Activated gamma-delta T cell treated with anti-CD3 and anti-CD28 coated beads, Interleukin-2, amount 50 U/mL, for 16 hours (primary cell): ENCODE results near the gene DPM3.
"Not testable (repeated sequence)": the region's sequence is repeated elsewhere in the genome, so short reads cannot be mapped to it uniquely, and the experiment has no call there.

Experiments used
- DNase-seq: peaks from one replicate; pipeline ENCODE4 v3.0.0-alpha.2; 2020; ENCODE audit warnings: low read depth

The DPM3 gene, protein sequence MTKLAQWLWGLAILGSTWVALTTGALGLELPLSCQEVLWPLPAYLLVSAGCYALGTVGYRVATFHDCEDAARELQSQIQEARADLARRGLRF

DNA sequence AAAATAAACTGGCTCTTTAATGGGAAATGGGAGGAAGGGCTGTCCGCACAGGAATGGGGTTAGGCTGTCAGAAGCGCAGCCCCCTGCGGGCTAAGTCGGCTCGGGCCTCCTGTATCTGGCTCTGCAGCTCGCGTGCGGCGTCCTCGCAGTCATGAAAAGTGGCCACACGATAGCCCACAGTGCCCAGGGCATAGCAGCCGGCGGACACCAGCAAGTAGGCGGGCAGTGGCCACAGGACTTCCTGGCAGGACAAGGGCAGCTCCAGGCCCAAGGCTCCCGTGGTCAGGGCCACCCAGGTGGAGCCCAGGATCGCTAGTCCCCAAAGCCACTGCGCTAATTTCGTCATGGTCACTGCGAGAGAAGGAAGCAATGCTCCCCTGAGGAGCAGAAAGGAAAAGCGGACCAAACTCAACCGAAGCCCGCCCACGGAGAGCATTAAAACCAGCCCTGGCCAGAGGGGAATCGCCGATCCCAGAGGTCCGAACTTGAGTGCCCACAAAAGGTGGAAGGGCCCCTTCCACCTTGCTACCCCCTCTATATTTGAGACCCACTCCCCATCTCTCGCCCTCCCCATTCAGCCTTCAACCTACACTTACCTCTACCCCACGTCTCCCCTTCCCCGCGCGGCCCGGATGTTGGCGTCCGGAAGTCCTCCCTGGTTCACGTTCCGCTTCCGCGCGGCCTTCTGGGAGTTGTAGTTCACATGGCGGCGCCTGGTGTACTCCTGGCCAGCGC, at the start of gene DPM3:
TSS of gene DPM3 (minus strand) at position 637 of the 735 bp plus-strand sequence. CDS start at position 346, 291 bp downstream.
- DNase-seq: peak; percentile 80

DNA sequence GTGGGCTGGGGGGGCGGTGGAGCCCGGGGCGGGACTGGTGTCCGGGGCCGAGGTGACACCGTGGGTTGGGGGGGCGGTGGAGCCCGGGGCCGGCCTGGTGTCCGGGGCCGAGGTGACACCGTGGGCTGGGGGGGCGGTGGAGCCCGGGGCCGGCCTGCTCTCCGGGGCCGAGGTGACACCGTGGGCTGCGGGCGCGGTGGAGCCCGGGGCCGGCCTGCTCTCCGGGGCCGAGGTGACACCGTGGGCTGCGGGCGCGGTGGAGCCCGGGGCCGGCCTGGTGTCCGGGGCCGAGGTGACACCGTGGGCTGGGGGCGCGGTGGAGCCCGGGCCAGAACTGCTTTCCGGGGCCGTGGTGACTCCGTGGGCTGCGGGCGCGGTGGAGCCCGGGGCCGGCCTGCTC, 49.6 kb upstream of the DPM3 start:
- DNase-seq: not testable (repeated sequence)

DNA sequence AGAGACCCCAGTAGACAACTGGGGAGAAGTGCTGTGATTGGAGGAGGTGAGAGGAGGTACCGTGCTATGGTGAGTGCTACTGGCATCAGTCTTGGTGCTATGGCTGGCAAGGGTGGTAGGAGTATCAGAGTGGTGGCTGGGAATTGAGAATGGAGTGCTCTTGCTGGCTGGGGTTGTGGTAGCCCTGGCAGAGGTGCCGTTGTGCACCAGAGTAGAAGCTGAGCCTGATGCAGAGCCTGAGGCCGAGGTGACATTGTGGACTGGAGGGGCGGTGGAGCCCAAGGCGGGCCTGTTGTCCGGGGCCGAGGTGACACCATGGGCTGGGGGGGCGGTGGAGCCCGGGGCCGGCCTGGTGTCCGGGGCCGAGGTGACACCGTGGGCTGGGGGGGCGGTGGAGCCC, 47.9 kb upstream of the DPM3 start:
- no peak for DNase-seq

DNA sequence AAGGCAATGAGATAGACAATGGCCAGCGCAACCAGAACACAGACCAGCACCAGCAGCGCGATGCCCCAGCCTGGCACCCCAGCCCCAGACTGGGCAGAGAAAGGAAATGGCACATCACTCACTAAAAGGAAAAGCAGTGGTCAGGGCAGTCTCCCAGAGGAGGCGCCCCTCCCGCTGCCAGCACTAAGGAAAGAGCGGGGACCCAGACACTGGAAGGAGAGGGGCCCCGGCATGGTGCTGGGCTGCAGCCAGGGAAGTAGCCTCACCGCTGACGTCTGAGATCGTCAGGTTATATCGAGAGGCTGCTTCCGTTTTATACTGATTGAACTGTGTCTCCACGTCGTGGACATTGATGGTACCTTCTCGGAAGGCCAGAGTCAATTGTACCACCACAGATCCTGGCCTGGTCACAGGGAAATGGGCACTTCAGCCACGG, 47.1 kb upstream of the DPM3 start:
- no peak for DNase-seq

DNA sequence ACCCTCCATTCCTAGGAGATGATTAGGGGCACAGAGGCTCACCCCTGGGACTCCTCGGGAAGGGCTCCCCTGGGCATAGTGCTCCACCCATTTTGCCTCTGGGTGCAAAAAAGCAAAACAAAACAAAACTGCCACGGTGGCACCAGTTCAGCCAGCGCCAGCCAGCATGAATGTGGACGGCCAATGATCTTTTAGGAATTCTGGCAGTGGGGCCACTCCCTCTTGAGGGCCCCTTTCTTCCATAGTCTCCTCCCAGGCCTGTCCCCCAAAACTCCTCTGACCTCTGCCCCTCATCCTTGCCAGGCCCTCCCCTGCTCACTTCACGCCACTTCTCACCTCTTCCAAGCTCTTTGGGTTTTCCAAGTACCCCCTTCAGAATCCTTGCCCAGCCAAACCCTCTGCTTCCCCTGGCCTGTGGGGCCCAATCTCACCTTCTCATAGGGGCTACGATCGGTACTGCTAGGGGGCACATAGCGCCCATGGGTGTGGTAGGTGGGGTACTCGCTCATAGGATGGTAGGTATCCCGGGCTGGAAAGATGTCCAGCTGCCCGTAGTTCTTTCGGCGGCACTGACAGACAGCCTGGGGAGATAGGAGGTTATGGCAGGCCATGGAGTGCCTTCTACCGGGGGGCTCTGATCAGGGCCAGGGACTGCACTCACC, 46.6 kb upstream of the DPM3 start:
- DNase-seq: no peak

DNA sequence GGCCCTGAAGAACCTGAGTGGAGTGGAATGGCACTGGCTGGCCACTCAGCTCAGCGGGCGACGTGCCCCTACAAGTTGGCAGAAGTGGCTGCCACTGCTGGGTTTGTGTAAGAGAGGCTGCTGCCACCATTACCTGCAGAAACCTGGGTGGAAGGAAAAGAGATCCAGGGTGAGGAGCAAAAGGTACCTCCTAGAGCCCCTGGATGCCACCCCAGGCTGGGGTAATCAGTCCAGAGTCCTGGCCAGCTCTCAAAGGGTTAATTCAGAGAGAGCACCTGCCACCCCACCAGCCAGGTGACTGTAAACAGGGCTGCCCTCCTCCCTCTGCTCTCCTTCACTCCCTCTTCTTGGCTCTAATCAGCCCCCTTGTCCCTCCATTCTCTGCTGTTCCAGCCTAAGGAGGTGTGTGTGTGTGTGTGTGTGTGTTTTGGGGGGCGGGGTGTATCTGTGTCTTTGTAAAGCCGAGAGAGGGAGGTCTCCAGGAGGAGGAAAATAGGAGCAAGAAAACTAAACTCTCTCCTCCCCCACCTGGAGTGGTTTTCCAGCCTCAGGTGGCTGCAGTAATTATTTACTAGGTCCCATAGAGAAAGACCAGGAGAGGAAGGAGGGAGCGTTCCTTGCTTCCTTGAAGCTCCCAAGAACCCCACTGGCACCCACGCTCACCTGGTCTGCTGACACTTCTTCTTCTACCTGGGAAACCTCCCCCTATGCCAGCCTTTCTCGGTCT, 45.9 kb upstream of the DPM3 start:
- DNase-seq: no peak

DNA sequence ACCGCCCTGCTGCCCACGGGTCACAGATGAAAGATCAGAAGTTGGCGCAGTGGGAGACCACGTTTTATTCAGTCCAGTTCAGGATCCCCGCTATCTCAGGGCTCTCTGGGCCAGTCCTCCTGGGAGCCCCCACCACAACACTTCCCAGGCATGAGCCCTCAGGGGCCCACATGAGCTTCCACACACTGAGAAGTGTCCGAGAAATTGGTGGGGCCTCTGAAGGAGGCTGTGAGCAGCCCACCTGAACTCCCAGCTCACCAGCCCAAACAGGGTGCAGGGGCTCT, 45.4 kb upstream of the DPM3 start:
- DNase-seq: no peak

DNA sequence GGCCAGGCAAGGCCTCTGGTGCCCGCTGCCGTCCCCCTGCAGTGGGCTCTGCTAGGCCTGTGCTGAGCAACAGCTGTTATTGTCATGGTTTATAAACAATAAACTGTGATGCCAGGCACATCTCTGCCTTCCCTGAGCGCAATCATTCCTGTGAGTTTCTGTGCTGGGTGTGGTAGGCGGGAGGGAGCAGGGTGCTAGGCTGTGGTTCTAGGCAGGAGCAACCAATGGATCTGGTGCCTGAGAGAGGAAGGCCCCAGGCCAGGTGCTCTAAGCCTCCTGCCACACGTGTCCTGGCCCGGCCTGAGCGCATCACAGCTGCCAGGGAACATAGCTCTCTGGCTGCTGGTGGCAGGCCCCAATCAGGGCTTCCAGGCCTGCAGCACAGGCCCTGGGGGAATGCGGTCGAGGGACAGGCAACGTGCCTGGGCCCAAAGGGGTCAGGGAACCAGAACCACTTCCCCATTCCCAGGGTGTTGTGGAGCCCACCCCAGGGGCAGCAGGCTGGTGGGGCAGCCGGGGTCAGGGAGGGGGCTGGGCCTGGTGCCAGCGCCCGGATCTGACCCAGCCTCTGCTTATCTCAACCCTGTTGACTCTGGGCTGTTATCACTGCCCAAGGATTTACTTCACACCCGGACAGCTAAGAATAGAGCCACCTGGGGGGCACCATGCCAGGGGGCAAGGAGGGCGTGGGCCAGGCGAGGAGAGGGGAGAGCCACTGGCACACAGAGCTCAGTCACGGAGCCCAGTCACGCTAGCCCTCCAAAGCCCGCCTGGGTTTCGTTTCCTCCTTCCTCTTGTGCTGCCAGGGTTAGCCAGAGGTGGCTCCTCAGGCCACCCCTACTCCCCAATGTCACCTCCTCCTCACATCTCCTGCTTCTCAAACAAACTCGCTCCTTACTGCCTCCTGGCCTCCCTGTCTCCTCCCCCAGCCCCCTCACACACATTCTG, 44.8 kb upstream of the DPM3 start:
- no peak for DNase-seq

DNA sequence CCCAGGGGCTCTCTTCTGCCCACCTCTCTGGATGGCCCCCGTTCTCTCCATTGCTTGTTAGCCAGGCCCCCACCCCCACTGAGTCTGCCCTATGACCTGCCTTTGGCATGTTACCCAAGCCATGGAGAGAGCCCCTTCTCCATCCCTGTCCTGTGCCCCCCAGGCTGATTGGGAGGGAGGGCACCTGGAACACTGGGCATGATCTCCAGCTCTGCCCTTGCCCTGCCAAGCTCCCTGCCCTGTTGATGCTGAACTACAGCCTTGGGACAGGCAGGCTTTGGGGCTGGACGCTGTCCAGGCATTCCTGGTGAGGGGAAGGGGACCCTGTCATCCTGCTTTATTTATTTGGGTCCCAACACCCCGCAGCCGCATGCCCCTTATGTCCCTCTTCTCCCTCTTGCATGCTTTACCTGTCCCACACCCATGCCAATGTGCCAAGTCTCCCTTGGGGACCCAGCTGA, 44.0 kb upstream of the DPM3 start:
- no peak for DNase-seq

DNA sequence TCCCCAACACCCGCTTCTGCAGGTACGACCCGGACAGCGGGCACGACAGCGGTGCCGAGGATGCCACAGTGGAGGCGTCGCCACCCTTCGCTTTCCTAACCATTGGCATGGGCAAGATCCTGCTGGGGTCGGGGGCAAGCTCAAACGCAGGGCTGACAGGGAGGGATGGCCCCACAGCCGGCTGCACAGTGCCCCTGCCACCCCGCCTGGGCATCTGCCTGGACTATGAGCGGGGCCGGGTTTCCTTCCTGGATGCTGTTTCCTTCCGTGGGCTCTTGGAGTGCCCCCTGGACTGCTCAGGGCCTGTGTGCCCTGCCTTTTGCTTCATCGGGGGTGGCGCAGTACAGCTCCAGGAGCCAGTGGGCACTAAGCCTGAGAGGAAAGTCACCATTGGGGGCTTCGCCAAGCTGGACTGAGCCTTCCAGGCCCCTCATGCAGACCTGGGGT, 43.5 kb upstream of the DPM3 start:
- no peak for DNase-seq

DNA sequence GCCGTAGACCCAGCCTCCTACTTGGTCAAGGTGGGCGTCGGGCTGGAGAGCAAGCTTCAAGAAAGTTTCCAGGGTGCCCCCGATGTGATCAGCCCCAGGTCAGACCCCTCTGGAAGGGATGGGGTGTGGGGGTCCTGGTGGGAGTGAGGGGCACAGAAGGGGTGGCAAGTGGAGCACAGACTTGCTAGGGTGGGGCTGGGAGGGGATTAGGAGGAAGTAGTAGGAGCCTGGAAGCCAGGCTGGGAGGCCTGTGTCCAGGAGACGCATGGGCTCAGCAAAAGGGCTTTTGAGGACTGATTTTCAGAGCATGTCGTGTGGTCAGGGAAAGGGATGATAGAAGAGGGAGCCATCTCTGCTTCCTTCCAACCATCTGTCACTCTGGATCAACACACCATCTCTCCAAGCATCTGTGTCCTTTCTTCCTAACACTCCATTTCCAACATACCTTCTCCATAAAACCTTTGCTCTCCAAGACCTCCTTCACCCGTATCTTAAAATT, 41.8 kb upstream of the DPM3 start:
- no peak for DNase-seq

DNA sequence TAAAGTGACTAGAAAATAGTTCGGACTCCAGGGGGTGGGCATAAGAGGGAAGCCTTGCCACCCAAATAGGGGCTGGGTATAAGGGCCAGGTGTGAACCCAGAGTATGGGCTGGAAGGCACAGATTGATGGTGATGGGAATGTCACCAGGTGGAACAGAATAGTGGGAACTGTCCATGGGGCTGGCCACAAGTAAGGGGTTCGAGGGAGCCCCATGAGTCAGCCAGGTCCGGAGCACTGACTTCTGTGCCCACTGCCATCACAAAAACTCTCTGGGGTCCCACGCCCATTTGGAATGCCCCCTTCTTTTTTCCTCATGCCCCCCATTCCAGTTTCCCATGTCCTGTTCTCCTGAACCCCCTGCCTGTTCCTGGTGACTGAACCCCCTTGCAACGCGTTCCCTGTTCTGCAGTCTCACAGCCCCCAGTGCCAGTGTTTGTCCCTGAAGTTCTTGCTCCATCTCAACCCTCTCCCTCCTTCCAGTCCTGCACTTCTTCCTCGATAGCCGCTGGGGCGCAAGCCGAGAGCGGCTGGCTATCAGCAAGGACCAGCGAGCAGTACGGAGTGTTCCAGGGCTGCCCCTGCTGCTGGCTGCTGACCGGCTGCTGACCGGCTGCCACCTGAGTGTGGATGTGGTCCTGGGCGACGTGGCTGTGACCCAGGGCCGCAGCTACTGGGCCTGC, 41.2 kb upstream of the DPM3 start:
- no peak for DNase-seq

DNA sequence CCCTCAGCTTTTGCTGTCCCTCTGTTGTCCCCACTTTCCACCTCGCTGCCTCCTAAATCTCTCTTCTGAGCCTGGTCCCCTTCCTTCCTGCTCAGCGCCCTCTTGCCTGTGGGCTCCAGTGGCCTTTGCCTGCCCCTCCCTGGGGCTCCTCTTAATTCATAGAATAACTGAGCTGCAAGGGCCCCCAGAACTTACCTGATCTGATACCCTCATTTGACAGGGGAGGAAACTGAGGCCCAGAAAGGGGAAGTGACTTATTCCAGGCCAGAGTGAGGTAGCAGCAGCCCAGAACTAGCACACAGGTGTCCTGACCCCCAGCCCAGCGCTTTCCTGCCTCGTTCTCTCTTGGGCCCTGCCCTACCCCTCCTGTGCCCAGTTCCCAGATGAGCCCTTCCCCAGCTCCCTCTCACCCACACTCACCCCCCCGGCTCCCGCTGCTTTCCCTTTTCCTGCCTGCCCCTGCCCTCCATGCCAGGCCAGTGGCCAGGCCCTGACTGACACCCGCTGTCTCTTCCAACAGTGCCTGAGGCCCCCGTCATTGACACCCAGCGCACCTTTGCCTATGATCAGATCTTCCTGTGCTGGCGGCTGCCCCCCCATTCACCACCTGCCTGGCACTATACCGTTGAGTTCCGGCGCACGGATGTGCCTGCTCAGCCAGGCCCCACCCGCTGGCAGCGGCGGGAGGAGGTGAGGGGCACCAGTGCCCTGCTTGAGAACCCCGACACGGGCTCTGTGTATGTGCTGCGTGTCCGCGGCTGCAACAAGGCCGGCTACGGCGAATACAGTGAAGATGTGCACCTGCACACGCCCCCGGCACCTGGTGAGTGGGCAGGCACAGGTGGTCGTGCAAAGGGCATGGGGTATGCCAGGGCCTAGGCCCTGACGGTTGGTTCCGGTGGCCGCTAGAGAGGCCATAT, 39.0 kb upstream of the DPM3 start:
- no peak for DNase-seq

DNA sequence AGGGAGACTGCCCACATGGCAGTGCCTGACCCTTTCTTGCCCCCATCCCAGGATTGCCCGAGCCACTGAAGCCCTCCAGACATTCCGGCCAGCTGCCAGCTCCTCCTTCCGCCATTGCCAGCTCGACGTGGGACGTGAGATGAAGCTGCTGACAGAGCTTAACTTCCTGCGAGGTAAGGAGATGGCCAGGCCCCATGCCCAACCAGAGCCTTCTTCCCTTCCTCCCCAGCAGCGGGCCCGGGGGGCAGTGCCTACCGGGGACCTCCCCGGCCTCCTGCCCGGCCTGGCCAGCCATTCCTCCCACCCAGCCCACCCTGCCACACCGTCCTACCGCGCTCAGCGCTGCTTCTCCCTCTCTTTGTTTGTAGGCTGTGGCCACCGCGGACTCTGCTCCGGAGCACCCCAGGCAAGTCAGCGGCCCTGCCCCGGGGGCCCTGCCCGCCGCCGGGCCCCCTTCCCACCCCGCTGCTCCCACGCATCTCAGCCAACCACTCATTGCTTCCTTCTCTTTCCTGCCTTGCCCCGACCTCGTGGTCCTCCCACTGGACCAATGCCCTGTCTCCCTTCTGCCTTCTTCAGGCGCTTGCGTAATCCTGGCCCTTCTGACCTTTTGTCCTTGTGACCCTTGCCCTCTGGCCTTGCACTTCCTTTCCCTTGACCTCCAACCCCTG, 38.2 kb upstream of the DPM3 start:
- DNase-seq: no peak

DNA sequence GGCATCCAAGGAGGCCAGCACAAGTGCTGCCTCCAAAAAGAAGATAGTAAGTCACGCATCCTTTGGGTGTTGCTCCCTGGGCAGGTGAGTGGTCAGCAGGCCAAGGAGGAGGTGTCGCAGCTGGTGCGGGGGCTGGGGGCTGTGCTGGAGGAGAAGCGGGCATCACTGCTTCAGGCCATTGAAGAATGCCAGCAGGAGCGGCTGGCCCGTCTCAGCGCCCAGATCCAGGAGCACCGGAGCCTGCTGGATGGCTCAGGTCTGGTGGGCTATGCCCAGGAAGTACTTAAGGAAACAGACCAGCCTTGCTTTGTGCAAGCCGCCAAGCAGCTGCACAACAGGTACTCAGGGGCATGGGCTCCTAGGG, 37.6 kb upstream of the DPM3 start:
- DNase-seq: no peak

DNA sequence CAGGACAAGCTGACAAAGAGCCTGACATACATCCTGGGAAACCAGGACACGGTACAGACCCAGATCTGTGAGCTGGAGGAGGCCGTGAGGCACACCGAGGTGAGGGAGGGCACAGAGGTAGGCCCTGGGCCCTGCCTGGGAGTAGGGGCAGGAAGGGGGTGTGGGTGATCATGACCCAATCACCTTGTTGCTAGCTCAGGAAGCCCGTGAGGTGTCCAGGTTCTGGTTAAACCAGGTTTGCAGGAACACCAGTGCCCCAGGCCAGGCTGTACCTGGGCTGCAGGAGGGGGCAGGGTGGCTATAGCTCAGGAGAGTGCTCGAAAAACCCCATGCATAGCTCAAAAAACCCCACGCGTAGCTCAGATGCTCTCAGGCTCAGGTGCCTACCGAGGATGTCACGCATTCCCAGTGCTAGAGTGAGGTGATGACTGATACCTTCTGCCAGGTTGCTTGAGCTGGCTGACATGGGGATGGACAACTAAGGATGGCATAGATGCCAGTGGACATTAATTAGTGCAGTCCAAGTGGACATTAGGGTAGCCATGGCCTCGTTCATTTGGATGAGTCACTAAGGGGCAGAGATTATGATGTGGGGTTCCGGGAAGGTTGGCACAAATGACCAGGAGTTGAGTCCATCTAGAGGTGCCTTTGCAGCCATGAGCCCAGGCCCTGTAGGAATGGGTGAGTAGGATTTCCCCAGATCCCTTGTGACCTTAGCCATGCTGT, 37.0 kb upstream of the DPM3 start:
- no peak for DNase-seq

DNA sequence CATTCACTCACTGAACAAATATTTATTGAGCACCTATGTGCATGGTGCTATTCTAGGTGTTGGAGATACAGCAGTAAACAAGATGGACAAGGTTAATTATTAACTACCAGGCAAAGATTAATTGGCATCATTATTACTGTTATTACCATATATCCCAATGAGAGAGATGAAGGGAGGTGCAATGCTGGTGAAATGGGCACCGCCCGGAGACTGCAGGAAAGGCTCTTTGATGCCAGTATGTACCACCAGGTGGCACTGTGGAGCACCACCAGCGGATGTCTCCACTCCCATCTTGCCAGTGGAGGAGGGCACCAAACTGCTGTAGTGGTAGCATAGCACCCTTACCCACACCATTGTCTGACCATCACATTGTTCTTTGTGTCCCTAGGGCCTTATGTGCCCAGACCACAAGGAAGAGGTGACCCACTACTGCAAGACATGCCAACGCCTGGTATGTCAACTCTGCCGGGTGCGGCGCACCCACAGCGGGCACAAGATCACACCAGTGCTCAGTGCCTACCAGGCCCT, 36.3 kb upstream of the DPM3 start:
- peak; percentile 81 for DNase-seq

DNA sequence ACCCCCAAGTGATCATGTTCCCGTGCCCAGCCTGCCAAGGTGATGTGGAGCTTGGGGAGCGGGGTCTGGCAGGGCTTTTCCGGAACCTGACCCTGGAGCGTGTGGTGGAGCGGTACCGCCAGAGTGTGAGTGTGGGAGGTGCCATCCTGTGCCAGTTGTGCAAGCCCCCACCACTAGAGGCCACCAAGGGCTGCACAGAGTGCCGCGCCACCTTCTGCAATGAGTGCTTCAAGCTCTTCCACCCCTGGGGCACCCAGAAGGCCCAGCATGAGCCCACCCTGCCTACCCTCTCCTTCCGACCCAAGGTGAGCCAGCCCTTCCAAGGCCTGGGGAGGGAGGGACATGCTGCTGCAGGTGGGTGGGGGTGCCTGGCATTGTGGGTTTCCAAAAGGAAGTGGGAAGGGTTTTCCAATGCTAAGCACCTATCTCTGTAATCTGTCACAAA, 35.6 kb upstream of the DPM3 start:
- DNase-seq: no peak
